DOHH2 (cell line): ENCODE measurements around the gene ZC3H4.

ENCODE experiments used
- H3F3A ChIP-seq: fragments of 200-600 bp; sonication (generic), shearing (Covaris generic); 2 replicates; pipeline ENCODE4 v1.6.0; 2016; ENCODE audit warnings: antibody characterized with exemption, mild to moderate bottlenecking; ENCODE audit not compliant: control insufficient read depth, insufficient read depth
- H3K27ac ChIP-seq: fragments of 200-600 bp; sonication (generic); 2 replicates; pipeline ENCODE4 v1.5.1; 2014; ENCODE audit warnings: low read depth, mild to moderate bottlenecking, low read length, moderate library complexity
- H3K27me3 ChIP-seq: fragments of 200-600 bp; sonication (generic); 2 replicates; pipeline ENCODE4 v1.6.1; 2014; ENCODE audit warnings: mild to moderate bottlenecking, low read length, mixed read lengths; ENCODE audit not compliant: control insufficient read depth
- H3K36me3 ChIP-seq: fragments of 200-600 bp; sonication (generic); 2 replicates; pipeline ENCODE4 v1.6.1; 2014; ENCODE audit warnings: mild to moderate bottlenecking, low read length, moderate library complexity, mixed read lengths; ENCODE audit not compliant: control insufficient read depth
- H3K4me1 ChIP-seq: fragments of 200-600 bp; sonication (generic); 2 replicates; pipeline ENCODE4 v1.6.1; 2014; ENCODE audit warnings: mild to moderate bottlenecking, low read length, mixed read lengths; ENCODE audit not compliant: control insufficient read depth
- H3K4me2 ChIP-seq: fragments of 200-600 bp; sonication (generic); 2 replicates; pipeline ENCODE4 v1.6.0; 2014; ENCODE audit warnings: mild to moderate bottlenecking, low read length, moderate library complexity
- H3K4me3 ChIP-seq: fragments of 200-600 bp; sonication (generic); 2 replicates; pipeline ENCODE4 v1.5.1; 2014; ENCODE audit warnings: mild to moderate bottlenecking, low read length, mixed read lengths
- H3K79me2 ChIP-seq: fragments of 200-600 bp; sonication (generic); 2 replicates; pipeline ENCODE4 v1.6.1; 2014; ENCODE audit warnings: mild to moderate bottlenecking, low read length, mixed read lengths; ENCODE audit not compliant: control insufficient read depth
- H3K9me2 ChIP-seq: fragments of 200-600 bp; sonication (generic); replicated peaks from 2 replicates; pipeline ENCODE4 v1.6.1; 2014; ENCODE audit warnings: mild to moderate bottlenecking, low read length, mixed read lengths; ENCODE audit not compliant: control insufficient read depth
- H3K9me3 ChIP-seq: fragments of 200-600 bp; sonication (generic); 2 replicates; pipeline ENCODE4 v1.6.1; 2014; ENCODE audit warnings: antibody characterized with exemption, low read length, mixed read lengths; ENCODE audit not compliant: control insufficient read depth, insufficient read depth
- H4K20me1 ChIP-seq: fragments of 200-600 bp; sonication (generic); 2 replicates; pipeline ENCODE4 v1.6.0; 2014; ENCODE audit warnings: low read depth, mild to moderate bottlenecking, antibody characterized with exemption, low read length, moderate library complexity; ENCODE audit not compliant: control insufficient read depth, insufficient read depth
- EZH2phosphoT487 ChIP-seq: fragments of 200-600 bp; sonication (generic); IDR thresholded peaks from 2 replicates; pipeline ENCODE4 v1.6.1; 2017; ENCODE audit warnings: borderline replicate concordance, mild to moderate bottlenecking, antibody characterized with exemption, low read length, moderate library complexity, mixed read lengths
- TF ChIP-seq, protein P1 (sequence below): fragments of 200-600 bp; sonication (generic); IDR thresholded peaks from one replicate; pipeline ENCODE4 v1.5.1; 2014; ENCODE audit warnings: antibody characterized with exemption, mild to moderate bottlenecking, low read depth, low read length; ENCODE audit not compliant: poor library complexity, severe bottlenecking

ZC3H4 gene

DNA sequence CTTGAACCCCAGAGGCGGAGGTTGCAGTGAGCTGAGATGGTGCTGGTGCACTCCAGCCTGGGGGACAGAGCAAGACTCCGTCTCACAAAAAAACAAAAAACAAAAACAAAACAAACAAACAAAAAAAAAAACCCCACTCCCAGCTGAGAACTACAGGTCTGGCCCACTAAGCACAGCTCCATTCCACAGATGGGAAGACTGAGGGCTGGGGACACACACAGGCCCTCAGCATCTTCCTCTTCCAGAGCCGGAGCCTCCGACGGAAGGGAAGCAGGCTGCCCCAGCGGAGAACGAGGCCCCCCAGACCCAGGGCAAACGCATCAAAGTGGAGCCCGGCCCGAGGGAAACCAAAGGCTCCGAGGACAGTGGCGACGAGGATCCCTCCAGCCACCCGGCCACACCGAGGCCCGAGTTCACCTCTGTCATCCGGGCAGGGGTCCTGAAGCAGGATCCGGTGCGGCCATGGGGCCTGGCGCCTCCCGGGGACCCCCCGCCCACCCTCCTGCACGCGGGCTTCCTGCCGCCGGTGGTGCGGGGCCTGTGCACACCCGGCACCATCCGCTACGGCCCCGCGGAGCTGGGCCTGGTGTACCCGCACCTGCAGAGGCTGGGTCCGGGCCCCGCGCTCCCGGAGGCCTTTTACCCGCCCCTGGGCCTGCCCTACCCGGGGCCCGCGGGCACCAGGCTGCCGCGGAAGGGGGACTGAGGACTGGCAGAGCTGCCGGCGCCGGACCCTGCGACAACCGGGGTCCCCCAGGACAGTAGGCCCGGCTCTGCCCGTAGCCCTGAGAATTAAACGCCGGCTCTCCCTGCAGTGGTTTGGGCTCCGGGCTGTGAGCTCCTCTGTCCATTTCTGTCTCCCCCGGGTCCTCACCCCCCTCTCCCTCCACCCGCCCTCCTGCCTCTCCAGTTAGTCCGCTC lies 68.4 kb downstream of the ZC3H4 start:
- Histone ChIP-seq H3K27me3 (no peaks in the 10 kb centered on the region), H4K20me1 (no peaks in the 10 kb centered on the region), H3K9me2 (no peaks in the 10 kb centered on the region), H3K9me3 (peaks cover 2% of the 10 kb centered on the region; the same call in 1 of the 2 replicates), H3F3A (no peaks in the 10 kb centered on the region), H3K27ac (no peak overlapping the region), H3K79me2 (peaks cover 26% of the 10 kb centered on the region), H3K36me3 (peaks cover 10% of the 10 kb centered on the region), H3K4me3 (no peak overlapping the region), H3K4me2 (no peak overlapping the region), H3K4me1 (peaks cover 10% of the 10 kb centered on the region)
- no peak for TF ChIP-seq EZH2phosphoT487
- TF ChIP-seq, protein P1, sequence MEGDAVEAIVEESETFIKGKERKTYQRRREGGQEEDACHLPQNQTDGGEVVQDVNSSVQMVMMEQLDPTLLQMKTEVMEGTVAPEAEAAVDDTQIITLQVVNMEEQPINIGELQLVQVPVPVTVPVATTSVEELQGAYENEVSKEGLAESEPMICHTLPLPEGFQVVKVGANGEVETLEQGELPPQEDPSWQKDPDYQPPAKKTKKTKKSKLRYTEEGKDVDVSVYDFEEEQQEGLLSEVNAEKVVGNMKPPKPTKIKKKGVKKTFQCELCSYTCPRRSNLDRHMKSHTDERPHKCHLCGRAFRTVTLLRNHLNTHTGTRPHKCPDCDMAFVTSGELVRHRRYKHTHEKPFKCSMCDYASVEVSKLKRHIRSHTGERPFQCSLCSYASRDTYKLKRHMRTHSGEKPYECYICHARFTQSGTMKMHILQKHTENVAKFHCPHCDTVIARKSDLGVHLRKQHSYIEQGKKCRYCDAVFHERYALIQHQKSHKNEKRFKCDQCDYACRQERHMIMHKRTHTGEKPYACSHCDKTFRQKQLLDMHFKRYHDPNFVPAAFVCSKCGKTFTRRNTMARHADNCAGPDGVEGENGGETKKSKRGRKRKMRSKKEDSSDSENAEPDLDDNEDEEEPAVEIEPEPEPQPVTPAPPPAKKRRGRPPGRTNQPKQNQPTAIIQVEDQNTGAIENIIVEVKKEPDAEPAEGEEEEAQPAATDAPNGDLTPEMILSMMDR, result no peak

DNA sequence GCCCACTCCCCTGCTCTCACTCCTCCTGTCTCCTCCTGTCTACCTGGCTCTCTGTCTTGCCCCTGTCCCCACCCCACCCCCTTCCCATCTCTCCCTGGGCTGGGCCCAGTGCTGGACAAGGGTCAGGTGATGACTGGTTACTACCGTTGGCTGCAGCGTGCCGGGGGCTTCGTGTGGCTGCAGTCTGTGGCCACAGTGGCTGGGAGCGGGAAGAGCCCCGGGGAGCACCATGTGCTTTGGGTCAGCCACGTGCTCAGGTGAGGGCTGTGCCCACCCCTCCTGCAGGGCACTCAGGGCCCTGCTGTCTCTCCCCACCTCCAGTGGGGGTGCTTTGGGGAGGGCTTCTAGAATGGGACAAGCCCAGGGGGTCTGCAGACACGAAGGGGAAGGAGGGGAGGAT lies 72.7 kb downstream of the ZC3H4 start:
- Histone ChIP-seq H3F3A (no peaks in the 10 kb centered on the region), H4K20me1 (no peaks in the 10 kb centered on the region), H3K27ac (no peak overlapping the region), H3K36me3 (peaks cover 5% of the 10 kb centered on the region; the same call in 1 of the 2 replicates), H3K4me2 (no peak overlapping the region), H3K4me3 (no peak overlapping the region), H3K9me3 (no peaks in the 10 kb centered on the region), H3K27me3 (no peaks in the 10 kb centered on the region), H3K79me2 (peaks cover 2% of the 10 kb centered on the region; the same call in 1 of the 2 replicates), H3K4me1 (peaks cover 7% of the 10 kb centered on the region), H3K9me2 (no peaks in the 10 kb centered on the region)
- TF ChIP-seq, protein P1, result no peak
- no peak for TF ChIP-seq EZH2phosphoT487

DNA sequence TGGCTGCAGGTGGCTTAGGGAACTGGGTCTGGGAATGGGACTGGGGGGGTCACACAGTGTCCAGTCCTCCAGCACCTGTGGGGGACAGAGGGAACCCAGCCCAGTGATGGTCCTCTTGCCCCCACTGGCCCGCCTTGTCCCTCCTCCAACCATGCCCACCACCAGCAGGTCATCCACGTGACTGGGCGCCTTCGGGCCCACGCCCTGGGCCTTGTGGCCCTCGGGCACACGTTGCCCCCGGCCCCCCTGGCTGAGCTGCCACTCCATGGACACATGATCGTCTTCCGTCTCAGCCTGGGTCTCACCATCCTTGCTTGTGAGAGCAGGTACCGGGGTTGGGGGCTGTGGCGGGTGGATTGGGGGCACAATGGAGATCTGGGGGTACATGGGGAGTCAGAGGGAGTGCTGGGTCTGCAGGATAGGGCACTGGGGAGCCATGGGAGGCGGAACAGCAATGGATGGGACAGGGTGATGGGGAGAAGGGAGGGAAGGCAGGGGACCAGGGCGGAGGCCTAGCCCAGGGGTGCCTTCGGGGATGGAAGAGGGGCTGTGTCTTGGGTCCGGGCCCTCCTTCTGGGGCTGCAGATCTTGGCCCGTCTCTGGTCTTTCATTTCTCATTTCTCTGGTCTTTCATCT lies 74.2 kb downstream of the ZC3H4 start:
- no peaks in the 10 kb centered on the region for H4K20me1 ChIP-seq
- H3F3A ChIP-seq, result no peaks in the 10 kb centered on the region
- no peaks in the 10 kb centered on the region for H3K79me2 ChIP-seq
- H3K4me3 ChIP-seq, result no peak overlapping the region
- peaks cover 5% of the 10 kb centered on the region; the same call in 1 of the 2 replicates for H3K36me3 ChIP-seq
- H3K9me2 ChIP-seq, result no peaks in the 10 kb centered on the region
- TF ChIP-seq, protein P1, result no peak
- no peak for TF ChIP-seq EZH2phosphoT487
- H3K4me1 ChIP-seq, result peaks cover 16% of the 10 kb centered on the region
- H3K27ac ChIP-seq, result no peak overlapping the region
- H3K9me3 ChIP-seq, result no peaks in the 10 kb centered on the region
- no peaks in the 10 kb centered on the region for H3K27me3 ChIP-seq
- H3K4me2 ChIP-seq, result no peak overlapping the region
